ENCODE measurements around the gene PCSK4.
"Not testable (repeated sequence)": the region's sequence is repeated elsewhere in the genome, so short reads cannot be mapped to it uniquely, and the experiment has no call there.

The PCSK4 gene

DNA sequence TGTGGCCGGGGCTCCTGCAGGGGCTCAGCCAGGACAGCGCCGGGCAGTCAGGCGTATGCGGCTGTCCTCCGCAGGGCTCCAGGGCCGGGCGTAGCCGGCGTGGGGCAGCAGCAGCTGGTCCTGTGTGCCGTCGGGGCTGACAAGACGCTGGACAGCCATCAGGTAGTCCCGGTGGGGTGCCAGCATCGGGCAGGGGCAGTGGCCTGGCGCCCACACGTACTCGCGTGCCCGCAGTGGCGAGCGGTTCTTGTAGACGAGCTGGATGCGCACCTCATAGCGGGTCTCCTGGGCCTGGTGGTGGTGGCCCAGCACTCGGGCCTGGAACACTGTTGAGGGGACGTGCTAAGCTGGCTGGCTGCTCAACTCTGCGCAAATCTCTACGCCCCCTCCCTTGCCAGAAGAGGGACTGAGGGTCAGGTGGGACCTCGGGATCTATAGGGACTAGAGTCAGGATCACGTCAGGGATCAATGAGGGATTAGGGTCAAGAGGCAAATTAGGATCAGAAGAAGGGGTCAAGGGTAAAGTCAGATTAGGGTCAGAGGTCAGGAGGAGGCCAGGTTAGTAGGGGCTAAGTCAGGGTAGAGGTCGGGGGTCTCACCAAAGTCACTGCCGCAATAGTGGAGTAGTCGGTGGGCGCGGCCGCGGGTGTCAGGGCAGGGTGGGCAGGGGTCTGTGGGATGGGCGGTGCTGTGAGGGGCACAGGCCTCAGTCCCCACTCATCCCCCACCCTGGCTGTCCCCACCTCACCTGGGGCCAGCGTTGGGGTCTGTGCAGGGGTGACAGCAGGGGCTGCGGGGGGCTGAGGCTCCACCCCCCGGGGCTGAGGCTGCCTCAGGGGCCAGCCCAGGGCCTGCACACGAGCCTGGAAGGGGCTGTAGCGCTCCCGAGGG is 16.1 kb upstream of the PCSK4 start:
- H3K4me3 ChIP-seq (ENCODE audit: low read depth, low read length), result no peak overlapping the region

DNA sequence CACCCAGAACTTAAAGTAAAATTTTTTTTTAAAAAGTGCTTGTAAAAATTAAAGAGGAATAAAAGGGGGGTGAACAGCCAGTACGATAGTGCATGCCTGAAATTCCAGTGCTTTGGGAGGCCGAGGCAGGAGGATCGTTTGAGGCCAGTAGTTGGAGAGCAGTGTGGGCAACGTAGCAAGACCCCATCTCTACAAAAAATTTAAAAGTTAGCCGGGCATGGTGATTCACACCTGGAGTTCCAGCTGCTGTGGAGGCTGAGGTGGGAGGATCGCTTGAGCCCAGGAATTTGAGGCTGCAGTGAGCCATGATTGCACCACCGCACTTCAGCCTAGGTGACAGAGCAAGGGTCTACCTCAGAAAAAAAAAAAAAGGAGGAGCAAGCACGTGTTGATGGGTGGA is 14.9 kb upstream of the PCSK4 start:
- no peak overlapping the region for H3K4me3 ChIP-seq (ENCODE audit: low read depth, low read length)

DNA sequence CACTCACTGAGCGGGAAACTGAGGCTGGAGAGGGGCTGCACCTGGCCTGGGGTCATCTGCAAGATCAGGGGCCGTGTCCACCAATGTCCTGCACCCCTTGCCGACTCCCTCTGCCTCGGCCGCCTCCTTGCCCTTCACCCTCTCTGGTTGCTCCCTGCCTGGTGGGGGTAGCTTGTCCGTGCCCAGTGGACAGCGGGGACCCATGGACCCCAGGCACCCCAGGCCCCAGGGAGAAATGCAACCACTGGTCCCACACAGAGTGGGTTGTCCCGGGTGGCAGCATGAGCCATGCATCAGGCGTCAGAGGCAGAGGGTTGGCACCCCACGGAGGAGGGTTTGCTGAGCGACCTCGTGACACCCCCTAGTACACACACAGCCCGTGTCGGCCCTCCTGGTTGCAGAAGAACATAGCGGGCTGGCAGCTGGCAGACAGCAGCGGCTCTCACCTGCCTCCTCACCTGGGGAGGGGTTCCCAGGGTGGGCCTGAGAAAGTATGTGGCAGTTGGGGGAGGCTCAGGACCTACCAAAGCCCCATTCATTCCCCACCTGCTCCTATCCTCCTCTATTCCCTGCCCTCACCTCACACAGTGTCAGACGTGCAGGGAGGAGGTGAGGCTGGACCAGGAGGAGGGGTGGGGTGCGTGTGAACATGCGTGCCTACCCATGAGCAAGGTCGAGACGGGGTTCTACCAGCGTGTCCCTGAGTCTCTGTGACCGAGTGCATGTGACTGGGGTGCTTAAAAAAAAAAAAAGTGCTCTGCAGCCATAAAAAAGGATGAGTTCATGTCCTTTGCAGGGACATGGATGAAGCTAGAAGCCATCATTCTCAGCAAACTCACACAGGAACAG is 14.0 kb upstream of the PCSK4 start:
- peak overlapping the region; percentile 1 for H3K4me3 ChIP-seq (ENCODE audit: low read depth, low read length)

DNA sequence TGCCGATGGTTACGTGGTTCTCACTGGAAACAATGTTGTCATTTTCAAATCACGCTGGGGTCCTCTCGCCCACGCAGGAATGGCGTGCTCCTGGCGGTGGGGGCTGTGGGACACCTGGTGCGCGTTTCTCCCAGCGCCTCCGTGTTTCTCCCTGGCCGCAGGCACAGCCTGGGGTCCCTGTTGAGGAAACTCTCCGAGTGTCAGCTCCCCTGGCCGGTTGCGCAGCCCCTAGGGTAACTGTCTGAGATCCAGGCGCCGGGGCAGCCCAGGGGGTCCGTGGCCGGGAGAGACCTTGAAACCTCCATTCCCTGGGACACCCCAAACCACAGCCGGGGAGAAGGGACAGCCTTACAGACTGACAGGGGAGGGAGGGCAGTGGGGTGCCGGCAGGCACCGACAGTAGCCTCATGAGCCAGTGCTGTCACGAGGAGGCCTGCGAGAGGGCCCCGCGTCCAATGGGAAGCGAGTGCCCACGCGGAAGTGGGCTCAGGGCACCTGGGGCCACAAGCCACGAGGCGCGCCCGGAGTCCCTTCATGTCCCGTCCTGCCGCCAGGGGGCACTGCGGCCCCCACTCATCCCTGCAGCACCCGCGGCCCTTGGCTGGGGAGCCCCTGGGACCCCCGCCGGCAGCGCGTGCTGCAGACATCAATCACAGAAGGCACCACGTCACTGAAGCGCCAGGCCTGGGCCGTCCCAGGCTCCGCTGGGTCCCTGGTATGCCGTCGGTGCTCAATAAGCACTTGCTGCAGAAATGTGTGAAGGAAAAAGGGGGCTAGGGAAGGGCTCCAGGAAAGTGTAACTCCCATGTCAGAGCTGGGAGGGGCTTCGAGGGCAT is 13.2 kb upstream of the PCSK4 start:
- H3K4me3 ChIP-seq (ENCODE audit: low read depth, low read length), result peak overlapping the region; percentile 1

DNA sequence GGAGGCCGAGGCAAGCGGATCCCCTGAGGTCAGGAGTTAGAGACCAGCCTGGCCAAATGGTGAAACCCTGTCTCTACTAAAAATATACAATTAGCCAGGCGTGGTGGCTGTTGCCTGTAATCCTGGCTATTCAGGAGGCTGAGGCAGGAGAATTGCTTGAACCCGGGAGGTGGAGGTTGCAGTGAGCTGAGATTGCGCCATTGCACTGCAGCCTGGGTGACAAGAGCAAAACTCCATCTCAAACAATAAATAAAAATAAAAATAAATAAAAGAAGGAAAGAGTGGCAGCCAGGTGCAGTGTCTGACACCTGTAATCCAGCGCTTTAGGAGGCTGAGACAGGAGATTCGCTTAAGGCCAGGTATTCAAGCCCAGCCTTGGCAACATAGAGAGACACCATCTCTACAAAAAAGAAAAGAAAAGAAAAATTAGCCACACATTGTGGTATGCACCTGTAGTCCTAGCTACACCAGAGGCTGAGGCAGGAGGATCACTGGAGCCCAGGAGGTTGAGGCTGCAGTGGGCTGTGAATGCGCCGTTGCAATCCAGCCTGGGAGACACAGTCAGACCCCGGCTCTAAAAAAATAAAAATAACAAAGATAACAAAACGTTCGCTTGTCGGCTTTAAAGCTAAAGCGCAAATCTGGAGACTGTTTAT is 12.4 kb upstream of the PCSK4 start:
- H3K4me3 ChIP-seq (ENCODE audit: low read depth, low read length), result no peak overlapping the region

DNA sequence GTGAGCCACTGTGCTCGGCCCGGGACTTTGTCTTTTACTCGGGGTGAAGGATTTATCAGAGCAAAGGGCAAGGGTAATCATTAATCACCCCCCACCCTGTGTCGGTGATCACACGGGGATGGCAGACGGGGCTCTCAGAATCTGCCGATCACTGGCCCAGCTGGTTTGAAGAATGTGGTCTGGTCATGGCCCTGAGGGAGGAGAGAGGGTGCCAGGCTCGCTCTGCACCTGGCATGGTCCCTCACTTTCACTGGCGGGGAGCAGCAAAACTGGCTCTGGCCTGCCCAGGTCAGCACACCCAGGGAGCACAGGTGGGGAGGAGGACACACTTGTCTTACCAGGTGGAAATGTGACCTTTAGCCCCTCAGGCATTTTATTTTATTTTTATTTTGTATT is 11.0 kb upstream of the PCSK4 start:
- no peak overlapping the region for H3K4me3 ChIP-seq (ENCODE audit: low read depth, low read length)

DNA sequence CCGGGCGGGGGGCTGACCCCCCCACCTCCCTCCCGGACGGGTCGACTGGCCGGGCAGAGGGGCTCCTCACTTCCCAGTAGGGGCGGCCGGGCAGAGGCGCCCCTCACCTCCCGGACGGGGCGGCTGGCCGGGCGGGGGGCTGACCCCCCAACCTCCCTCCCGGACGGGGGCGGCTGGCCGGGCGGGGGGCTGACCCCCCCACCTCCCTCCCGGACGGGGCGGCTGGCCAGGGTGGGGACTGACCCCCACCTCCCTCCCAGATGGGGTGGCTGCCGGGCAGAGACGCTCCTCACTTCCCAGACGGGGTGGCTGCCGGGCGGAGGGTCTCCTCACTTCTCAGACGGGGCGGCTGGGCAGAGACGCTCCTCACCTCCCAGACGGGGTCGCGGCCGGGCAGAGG is 9.1 kb upstream of the PCSK4 start:
- not testable (repeated sequence) for H3K4me3 ChIP-seq (ENCODE audit: low read depth, low read length)

DNA sequence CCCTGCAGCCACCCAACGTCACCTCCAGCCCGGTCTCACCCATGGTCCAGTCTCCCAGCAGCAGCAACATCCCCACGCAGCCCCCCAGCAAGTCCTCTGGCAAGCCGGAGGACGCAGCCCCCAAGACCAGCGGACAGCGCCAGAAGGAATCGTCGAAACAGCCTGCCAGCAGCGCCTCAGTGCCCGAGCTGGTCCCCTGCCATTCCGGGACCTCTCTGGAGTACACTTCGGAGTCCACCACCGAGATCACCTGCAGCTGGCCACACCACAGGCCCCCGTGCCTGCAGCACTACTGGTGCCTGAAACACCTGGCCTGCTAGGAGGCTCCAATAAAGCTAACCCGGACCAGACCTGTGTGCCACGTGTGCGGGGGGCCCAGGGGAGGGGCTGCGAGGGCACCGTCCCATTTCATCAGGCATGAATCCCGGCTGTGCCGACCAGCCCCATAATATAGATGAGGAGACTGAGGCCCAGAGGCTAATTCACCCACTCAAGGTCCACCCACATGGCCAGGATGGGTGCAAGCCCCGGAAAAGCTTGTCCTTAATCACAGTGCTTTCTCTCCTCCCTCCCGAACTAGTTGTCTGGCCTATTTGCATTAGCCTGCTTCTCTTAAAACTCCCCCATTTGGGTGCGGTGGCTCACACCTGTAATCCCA is 7.6 kb upstream of the PCSK4 start:
- H3K4me3 ChIP-seq (ENCODE audit: low read depth, low read length), result no peak overlapping the region

DNA sequence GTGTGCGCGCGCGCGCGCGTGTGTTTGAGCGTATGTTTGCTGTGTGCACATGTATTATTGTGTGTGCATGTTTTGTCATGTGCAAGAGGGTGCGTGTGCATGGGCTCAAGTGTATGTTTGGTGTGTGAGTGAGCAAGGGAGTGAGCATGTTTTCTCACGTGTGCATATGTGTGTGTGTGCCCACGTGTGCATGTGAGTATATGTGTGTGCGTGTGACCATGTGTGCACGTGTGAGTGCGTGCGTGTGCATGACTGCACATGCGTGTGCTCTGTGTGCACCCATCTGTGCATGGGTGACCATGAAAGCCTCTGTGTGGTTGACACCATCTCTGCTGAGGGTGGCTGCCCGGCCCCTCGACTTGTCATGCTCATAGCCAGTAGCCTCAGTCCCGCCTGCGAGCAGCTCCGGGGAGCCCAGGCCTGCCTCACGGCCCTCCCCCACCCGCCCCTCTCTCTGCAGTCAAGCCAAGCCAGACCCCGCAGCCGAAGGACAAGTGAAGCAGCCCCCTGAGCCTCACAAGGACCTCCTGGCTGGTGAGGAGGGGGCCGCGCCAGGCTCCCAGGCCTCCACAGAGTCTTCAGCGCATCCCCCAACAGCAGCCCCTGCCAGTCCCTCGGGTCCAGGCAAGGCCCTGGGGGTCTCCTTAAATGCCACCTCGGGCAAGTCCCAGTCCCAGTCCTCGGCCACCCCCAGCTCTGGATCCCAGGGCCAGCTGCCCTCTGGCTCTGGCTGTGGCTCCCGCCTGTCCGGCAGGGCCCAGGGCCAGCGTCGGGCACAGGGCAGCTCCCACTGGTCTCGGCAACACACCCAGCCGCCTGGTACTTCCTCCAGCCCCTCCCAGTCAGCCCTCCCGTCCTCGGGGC is 6.8 kb upstream of the PCSK4 start:
- no peak overlapping the region for H3K4me3 ChIP-seq (ENCODE audit: low read depth, low read length)

DNA sequence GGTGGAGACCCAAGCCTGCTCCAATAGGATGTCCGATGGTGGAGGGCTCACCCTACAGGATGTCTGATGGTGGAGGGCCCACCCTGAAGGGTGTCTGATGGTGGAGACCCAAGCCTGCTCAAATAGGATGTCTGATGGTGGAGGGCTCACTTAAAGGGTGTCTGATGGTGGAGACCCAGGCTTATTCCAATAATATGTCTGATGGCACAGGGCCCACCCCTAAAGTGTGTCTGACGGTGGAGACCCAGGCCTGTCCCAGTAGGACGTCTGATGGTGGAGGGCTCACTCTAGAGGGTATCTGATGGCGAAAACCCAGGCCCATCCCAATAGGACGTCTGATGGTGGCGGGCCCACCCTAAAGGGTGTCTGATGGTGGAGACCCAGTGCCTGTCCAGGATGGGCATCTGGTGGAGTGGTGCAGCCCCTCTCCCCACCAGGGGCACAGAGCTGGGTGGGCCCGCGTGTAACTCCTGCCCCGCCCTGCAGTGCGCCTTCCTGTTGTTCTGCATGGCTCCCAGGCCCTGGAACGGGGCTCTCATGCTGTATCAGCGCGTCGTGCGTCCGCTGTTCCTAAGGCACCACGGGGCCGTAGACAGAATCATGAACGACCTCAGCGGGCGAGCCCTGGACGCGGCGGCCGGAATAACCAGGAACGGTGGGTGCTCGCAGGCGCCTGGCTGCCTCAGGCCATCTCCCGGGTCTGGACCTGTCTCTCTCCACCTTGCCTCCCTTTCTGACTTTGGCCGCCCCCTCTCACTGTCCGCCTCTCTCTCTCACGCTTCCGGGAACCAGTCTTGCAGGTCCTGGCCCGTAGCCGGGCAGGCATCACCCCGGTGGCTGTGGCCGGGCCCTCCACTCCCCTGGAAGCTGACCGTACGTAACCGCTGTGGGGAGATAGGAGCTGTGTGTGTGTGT is 5.9 kb upstream of the PCSK4 start:
- H3K4me3 ChIP-seq (ENCODE audit: low read depth, low read length), result no peak overlapping the region

DNA sequence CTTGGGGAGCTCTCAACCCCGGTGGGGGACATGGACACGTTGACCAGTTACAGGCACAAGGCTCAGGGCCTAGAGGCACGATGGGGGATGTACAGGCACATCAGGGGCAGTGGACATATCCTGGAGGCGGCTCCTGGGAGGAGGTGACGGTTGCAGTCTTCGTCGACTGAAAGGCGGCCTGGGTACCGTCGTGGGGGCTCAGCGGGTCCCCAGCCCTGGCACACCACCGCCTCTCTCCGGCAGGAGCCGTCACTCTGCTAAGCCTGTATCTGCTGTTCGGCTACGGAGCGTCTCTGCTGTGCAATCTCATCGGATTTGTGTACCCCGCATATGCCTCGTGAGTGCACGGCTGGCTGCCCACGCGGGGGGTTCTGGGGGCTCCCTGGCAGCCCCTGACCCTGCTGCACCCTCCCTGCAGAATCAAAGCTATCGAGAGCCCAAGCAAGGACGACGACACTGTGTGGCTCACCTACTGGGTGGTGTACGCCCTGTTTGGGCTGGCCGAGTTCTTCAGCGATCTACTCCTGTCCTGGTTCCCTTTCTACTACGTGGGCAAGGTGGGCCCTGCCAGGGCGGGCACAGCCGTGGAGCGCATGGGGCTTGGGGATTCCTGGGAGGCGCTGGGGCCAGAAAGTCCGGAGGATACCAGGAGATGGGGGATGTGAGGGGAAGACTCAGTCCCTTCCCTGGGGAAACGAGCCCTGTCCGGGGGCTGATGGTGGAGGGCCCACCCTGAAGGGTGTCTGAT is 5.1 kb upstream of the PCSK4 start:
- no peak overlapping the region for H3K4me3 ChIP-seq (ENCODE audit: low read depth, low read length)

DNA sequence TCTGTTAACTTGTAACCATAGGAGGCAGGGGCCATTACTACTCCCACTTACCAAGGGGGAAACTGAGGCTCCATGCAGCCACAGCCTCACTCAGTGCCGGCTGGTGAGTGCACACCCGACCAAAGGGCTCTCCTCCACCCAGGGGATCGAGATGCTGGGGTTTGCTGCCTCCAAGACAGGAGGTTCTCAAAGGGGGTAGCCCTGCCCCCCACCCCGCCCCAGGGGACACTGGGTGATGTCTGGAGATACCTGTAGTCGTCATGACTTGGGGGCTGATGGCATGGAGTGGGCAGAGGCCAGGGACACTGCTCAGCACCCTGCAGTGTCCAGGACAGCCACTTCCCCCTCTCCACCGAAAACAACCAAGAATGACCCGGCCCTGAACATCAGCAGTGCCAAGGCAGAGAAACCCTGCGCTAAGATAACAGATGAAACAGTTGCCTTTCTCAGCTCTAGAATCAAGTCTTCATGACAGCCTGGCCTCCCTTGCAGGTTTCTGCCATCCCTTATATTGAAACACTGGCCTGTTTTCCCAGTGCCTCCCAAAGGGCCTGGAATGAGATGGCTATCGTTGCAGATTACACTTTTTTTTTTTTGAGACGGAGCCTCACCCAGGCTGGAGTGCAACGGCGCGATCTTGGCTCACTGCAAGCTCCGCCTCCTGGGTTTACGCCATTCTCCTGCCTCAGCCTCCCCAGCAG is 4.1 kb upstream of the PCSK4 start:
- H3K4me3 ChIP-seq (ENCODE audit: low read depth, low read length), result no peak overlapping the region

DNA sequence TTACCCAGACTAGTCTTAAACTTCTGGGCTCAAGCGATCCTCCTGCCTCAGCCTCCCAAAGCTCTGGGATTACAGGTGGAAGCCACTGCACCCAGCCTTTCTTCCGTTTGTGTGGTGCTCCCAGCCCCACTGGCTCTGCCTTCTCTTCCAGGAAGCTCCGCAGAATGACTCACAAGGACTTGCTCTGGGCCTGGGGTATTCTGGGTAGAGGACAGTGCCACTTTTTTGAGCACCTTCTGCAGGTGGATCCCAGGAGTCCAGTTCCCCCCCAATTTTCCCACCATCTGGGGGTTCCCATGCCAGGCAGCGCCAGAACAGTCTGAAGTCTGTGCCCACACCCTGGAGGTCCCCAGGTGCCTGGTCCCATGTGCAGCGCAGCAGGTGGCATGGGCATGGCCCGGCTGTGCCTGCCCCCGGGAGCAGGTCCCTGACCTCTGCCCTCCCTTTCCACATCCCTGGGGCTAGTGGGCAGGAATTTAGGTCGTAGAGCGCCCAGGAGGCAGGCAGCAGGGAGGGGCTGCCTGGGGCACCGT is 2.4 kb upstream of the PCSK4 start:
- no peak overlapping the region for H3K4me3 ChIP-seq (ENCODE audit: low read depth, low read length)

DNA sequence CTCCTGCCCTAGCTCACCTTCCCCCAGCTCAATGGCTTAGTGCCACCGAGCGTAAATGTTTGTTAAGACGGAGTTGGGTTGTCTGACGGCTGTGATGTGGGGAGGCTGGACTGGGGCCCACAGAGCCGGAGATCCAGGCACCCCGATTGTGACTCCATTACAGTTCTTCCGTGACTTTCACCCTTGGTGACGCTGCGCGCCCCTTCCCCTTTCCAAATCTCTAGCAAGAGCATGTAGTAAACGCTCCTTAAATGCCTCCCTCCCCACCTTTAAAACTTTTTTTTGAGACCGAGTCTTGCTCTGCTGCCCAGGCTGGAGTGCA is 1.7 kb upstream of the PCSK4 start:
- H3K4me3 ChIP-seq (ENCODE audit: low read depth, low read length), result peak overlapping the region; percentile 57

DNA sequence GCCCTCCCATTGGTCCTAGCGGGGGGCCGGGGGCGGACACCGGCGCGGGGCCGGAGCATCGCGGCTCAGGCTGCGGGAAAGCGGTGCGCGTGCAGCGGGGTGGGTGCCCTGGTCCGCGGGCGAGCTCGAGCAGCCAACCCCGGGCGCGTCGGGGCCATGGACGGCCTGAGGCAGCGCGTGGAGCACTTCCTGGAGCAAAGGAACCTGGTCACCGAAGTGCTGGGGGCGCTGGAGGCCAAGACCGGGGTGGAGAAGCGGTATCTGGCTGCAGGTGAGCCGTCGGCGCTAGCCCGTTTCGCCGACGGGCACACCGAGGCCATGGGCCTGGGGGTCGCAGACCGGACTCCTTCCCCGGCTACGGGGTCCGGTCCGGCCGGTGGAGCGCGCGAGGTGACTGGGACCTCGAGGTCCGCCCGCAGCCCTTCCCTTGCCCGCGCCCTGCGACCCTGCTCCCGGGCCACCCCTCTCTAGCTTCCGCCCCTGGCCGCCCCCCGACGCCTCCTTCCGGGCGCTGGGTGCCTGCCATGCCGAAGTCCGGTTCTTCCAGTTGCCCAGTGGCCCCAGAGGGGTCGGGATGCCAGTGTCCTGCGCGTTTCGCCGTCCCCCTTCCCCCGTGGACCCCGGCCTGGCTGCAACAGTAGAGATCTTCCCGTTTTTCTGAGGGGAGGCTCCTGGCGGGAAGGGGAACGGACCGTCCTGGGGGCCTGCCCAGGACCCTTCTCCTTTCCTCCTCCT is 1.1 kb upstream of the PCSK4 start, which contains the start of gene REEP6:
REEP6 (plus strand) TSS at position 68 of the 735 bp plus-strand sequence; CDS start at position 157, 89 bp downstream.
- H3K4me3 ChIP-seq (ENCODE audit: low read depth, low read length), result peak within 1 kb of the TSS; percentile 59
